SKM-1 (cell line): ENCODE measurements around the gene DNAAF8.

ENCODE experiments used
- DNase-seq: peaks from one replicate; lab custom pipeline; 2025; ENCODE audit not compliant: unreplicated experiment; lab: John Stamatoyannopoulos, UW

DNAAF8 gene

DNA sequence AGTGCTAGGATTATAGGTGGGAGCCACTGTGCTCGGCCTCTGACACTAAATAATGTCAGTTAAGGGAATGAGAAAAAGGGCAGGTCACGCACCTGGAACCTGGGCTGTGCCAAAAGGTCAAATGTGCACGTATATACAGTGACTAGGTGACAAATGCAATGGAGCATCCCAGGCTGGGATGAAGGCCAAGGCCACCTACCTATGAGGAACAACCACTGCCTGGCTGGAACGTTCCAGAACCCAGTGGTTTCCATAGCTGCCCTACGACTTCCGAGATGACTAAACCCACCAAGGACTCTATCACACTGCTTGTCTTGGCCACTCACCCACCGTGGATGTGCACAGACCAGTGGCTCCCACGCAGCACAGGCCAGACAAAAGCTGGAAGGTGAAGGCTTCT is 16.6 kb downstream of the DNAAF8 start:
- no peak for DNase-seq

GRCh38 chr16:4752351-4753100 is 18.2 kb downstream of the DNAAF8 start:
- DNase-seq, result no peak

- no peak for DNase-seq
Observed at GRCh38 chr16:4753227-4753626, 18.9 kb downstream of the DNAAF8 start.

GRCh38 chr16:4754865-4755264 is 20.5 kb downstream of the DNAAF8 start:
- no peak for DNase-seq

- no peak for DNase-seq
Observed at GRCh38 chr16:4755687-4756086, 21.4 kb downstream of the DNAAF8 start.

DNA sequence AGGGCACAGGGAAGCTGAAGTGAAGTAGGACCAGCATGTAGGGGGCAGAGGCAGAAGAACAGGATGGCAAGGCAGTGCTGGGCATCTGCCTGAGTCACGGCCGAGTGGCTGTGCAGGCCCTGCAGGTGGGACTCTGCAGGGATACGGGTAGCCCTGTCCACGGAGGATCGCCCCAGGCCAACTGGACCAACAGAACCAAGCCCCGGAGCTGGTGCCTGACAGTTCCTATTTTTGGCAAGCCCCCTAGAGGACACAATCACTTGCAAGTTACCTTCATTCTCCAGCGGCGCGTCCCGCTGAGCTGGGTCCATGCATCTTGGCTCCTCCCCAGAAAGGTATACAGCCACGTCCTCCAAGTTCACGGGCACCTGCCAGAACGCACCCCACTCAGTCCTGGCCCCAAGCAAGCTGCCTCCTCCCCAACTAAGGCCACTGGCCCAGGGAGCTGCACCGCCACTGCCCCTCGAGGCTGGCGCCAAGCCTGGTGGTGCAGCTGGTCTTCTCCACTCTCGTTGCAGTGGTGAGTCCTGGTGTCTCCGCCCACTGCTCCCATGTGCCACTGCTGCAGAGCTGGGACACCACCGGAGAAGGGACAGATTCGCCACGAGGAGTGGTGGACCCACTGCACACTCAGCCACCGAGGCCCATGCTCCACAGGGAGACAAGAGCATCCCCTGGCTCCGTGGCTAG is 26.0 kb downstream of the DNAAF8 start:
- DNase-seq, result no peak

GRCh38 chr16:4762205-4762604 is 27.9 kb downstream of the DNAAF8 start:
- DNase-seq, result no peak

GRCh38 chr16:4763791-4764190 is 29.5 kb downstream of the DNAAF8 start:
- no peak for DNase-seq

DNA sequence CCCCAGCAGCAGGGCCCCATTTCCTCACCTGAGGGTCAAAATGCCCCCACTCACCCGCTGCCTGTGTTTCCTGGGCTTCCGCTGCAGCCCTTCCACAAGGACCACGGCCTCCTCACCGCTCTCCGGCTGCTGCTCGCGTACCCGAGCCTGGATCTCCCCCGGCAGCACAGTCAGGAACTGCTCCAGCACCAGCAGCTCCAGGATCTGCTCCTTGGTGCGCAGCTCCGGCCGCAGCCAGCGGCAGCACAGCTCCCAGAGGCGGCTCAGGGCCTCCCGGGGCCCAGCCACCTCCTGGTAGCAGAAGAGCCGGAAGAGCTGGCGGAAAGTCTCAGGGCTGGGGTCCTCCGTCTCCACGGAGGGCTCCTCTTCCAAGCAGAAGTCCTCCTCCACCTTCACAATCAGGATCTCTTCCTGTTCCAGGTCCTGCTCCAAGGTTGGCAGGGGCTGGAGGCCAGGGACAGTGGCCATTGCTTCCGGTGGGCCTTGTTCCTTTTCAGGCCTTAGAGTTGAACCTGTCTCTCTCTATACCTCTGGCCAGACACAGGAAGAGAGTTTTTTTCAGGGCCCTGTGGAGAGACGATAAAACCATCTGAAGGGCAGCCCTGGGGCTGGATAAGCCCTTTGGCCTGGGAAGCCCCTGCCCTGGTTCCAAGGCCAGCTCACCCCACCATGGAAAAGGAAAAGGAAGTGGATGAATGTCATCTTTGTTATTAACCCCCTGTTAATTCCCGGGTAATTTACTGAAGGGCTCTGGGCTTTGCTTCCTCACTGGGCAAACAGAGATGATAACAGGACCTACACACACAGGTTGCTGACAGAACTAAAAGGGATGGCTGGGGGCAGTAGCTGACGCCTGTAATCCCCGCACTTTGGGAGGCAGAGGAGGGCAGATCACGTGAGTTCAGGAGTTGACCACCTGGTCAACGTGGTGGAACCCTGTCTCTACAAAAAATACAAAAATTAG is 31.5 kb downstream of the DNAAF8 start:
- no peak for DNase-seq

DNA sequence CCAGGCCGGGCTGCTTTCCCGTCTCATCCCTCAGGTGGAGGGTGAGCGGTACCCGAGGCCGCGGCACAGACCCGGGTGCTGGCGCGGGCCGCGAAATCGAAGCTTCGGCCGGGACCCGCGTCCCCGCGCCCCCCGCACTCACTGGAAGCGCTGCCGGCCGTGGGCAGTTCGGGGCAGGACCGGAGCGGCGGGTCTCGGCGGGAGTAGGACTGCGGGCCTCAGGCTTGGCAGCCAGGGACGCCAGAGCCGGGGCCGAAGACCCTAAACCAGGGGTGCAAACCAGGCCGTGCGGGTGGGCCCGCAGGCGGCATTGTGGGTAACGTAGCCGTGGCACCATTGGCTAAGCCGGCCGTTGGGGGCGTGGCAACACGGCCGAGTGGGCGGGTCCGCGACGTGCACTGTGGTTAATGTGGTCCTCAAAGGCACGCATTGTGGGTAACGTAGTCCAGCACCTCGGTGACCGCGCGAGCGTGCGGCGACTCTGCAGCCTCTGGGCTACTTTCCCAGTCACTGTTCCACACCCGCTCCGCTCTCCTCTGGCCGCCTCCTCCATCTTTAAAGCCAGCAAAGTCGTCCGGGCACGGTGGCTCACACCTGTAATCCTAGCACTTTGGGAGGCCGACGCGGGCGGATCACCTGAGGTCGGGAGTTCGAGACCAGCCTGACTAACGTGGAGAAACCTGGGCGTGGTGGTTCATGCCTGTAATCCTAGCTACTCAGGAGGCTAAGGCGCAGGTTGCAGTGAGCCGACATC is 32.7 kb downstream of the DNAAF8 start, which contains the start of gene ZNF500:
Gene ZNF500 (minus strand): TSS at position 288 of the 754 bp plus-strand sequence. CDS start 1,184 bp downstream, outside the sequence.
- DNase-seq, result peak; percentile 86

DNA sequence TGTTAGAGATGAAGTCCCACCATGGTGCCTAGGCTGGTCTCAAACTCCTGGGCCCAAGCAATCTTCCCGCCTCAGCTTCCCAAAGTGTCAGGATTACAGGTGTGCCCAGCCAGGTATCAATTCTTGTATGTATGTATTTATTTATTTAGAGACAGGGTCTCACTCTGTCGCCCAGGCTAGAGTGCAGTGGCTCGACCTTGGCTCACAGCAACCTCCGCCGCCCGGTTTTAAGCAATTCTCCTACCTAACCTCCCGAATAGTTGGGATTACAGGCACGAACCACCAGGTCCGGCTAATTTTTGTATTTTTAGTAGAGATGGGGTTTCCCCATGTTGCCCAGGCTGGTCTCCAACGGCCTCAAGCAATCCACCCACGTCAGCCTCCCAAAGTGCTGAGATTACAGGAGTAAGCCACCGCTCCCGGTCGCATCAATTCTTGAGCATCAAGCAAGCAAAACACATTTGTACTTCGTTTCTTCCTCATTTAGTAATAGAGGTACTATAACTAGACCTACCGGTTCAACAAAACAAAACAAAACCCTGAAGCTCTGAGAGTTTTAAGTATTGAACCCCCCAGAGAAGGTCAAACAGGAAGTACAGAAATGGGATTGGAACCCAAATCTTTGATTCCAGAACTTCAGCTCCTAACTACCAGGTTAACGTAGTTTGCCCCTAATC is 33.7 kb downstream of the DNAAF8 start:
- no peak for DNase-seq

DNA sequence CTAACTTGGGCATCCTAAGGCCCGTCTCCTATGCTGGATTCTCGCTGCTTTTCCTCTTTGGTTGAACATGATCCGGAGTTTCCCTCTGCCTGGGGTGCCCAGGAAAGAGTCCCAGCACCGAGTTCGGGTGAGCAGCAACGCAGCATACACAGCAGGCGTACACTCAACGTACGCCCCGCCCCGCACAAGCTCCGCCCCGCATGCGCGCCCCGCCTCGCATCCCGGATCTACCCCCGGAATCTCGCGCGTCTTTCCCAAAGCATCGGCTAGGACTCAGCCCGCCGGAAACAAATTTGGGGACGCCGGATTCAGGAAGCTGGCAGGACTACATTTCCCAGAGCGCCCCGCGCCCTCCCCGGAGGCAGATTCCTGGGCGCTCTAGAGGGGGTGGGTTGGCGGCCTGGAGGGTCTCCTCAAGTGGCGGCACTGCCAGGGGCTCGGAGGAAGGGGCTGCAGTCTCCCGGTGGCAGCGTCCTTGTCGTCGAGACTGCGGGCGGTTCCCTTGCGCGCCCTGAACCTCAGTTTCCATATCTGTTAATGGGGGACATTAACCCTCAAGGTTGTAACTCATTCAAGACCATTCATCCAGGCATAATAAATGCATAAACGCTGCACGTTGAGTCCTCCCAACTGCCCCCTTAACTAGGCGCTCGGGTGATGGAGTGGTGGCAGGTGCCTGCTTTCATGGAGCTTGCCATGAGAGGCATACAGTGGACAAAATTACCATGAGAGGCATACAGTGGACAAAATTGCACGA is 34.4 kb downstream of the DNAAF8 start:
- peak; percentile 69 for DNase-seq

DNA sequence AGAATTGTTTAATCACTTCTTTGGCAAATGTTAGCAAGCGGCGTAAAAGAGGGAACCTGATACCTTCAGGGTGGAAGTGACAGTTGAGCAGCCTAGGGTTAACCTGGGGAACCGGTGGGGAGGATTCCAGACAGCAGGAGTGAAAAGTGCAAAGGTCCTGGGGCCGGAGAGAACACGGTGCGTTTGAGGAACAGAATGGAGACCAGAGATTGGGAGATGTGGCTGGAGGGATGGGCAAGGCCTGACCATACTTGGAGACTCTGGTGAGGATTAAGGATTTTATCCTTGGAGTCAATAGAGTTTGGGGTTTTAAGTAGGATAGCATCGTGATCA is 34.9 kb downstream of the DNAAF8 start:
- no peak for DNase-seq

GRCh38 chr16:4771646-4772045 is 37.3 kb downstream of the DNAAF8 start:
- no peak for DNase-seq

DNA sequence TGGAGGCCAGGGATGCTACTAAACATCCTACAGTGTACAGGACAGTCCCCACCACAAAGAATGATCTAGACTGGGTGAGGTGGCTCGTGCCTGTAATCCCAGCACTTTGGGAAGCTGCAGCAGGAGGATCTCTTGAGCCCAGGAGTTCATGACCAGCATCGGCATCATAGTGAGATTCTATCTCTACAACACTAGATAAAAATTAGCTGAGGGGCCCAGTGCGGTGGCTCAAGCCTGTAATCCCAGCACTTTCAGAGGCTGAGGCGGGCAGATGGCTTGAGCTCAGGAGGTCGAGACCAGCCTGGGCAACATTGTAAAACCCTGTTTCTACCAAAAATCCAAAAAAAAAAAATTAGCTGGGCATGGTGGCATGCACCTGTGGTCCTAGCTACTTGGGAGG is 38.0 kb downstream of the DNAAF8 start:
- no peak for DNase-seq

GRCh38 chr16:4775005-4775404 is 40.7 kb downstream of the DNAAF8 start:
- DNase-seq, result no peak

DNA sequence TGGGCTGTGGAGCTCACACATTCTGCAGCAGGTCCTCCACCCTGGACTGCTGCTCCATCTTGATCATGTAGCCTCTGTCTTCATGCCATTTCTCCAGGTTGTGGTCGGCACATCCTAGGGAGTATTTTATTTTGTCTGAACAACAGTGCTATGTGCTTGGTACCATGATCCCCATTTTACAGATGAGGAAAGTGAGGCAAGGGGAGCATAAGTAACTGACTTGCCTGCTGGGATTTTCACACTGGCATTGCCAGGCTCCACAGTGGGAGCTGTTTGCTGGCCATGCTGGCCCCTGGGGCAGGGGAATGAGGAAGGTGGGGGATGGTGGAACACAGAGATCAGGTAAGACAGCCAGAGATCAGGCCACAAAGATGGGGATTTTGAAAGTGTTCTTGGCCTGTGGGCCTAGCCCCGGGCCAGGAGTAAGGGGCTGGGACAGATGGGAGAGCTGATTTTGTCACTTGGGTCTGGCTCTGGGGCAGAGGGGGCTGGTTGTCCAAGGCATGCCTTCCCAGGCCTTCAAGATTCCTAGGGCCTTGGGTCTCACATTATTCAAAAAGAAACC is 41.9 kb downstream of the DNAAF8 start:
- no peak for DNase-seq

DNA sequence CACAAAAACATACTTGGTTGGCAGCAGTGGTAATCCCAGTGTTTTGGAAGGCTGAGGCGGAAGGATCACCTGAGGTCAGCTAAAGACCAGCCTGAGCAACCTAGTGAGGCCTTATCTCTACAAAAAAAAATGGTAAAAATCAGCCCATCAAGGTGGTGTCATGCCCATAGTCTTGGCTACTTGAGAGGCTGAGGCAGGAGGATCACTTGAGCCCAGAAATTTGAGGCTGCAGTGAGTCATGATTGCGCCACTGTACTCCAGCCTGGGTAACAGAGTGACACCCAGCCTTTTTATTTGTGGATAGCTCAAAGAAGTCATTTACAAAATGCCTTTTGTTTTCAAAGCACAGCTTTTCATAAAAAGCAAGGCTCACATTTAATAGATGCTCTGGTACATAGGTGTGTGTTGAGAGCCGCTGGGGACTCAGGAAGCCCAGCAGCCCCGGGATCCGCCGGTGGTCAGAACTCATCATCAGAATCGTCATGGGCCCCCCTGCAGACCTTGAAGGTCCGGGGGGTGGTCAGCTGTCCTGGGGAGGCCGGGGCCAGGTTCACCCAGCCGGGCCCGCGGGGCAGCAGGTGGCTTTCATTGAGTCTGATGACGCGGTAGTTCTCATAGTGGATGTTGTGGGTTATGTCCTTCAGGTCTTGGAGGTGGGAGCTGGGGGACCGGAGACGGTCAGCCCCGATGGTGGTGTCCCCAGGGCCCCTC is 43.2 kb downstream of the DNAAF8 start:
- DNase-seq, result no peak

GRCh38 chr16:4778050-4778392 is 43.7 kb downstream of the DNAAF8 start:
- DNase-seq, result no peak
